Right kidney (tissue), 1 donor: ENCODE measurements around the gene RAB42.
"Not testable (repeated sequence)": the region's sequence is repeated elsewhere in the genome, so short reads cannot be mapped to it uniquely, and the experiment has no call there.

Experiments
- DNase-seq: peaks from one replicate; pipeline ENCODE4 v3.0.0-alpha.2; 2016

The RAB42 gene

GRCh38 chr1:28582248-28582615, 9.8 kb upstream of the RAB42 start:
- DNase-seq, result no peak

GRCh38 chr1:28586585-28587391, 5.3 kb upstream of the RAB42 start:
- not testable (repeated sequence) for DNase-seq

- DNase-seq, result peak; percentile 55
Observed at GRCh38 chr1:28592321-28593071, 431 bp downstream of the RAB42 start.

- DNase-seq, result not testable (repeated sequence)
Observed at GRCh38 chr1:28593988-28594356, 1.9 kb downstream of the RAB42 start.

- DNase-seq, result not testable (repeated sequence)
Observed at GRCh38 chr1:28594686-28595411, 2.8 kb downstream of the RAB42 start.

- no peak for DNase-seq
Observed at GRCh38 chr1:28595412-28596191, 3.5 kb downstream of the RAB42 start.

GRCh38 chr1:28596276-28596675, 4.2 kb downstream of the RAB42 start:
- not testable (repeated sequence) for DNase-seq

- DNase-seq, result no peak
Observed at GRCh38 chr1:28601696-28602095, 9.6 kb downstream of the RAB42 start.

- DNase-seq, result peak; percentile 22
Observed at GRCh38 chr1:28602536-28603439, 10.7 kb downstream of the RAB42 start.

- DNase-seq, result no peak
Observed at GRCh38 chr1:28604411-28604810, 12.3 kb downstream of the RAB42 start.

- no peak for DNase-seq
Observed at GRCh38 chr1:28604962-28605361, 12.9 kb downstream of the RAB42 start.

GRCh38 chr1:28606771-28607170, 14.7 kb downstream of the RAB42 start:
- DNase-seq, result no peak

- no peak for DNase-seq
Observed at GRCh38 chr1:28613175-28613574, 21.1 kb downstream of the RAB42 start.

- DNase-seq, result no peak
Observed at GRCh38 chr1:28631713-28632112, 39.6 kb downstream of the RAB42 start.

GRCh38 chr1:28632560-28632959, 40.5 kb downstream of the RAB42 start:
- DNase-seq, result no peak

GRCh38 chr1:28640766-28641165, 48.7 kb downstream of the RAB42 start:
- no peak for DNase-seq

- no peak for DNase-seq
Observed at GRCh38 chr1:28642056-28642846, 50.2 kb downstream of the RAB42 start.

GRCh38 chr1:28642847-28643635, 51.0 kb downstream of the RAB42 start, which contains the start of gene TAF12:
Gene TAF12, minus strand, starts transcription at chr1:28643067. Its CDS starts 20,986 bp downstream, at chr1:28622081.
- DNase-seq, result peak; percentile 95

GRCh38 chr1:28644494-28644893, 52.4 kb downstream of the RAB42 start:
- no peak for DNase-seq
